GM19452 (cell line): ENCODE measurements around the gene UBXN6.
A peak's percentile ranks its signal among the peaks of the same experiment; 100 is the strongest.

Experiments
- ATAC-seq: cut with Tn5 transposase; IDR thresholded peaks from one replicate; pipeline ENCODE4 v1.9.1; 2021; ENCODE audit not compliant: unreplicated experiment

Gene UBXN6

GRCh38 chr19:4457654-4458395 is at the start of gene UBXN6:
UBXN6 (minus strand) TSS chr19:4457794; CDS start chr19:4457697, 97 bp downstream.
- ATAC-seq = peak; percentile 83

GRCh38 chr19:4507150-4507452 is 49.5 kb upstream of the UBXN6 start:
- ATAC-seq = no peak

- ATAC-seq = no peak
These were observed 49.0 kb upstream of the UBXN6 start for GRCh38 chr19:4506449-4507149.

- ATAC-seq = no peak
These were observed 48.2 kb upstream of the UBXN6 start for GRCh38 chr19:4505570-4506448.

- no peak for ATAC-seq
These were observed 47.4 kb upstream of the UBXN6 start for GRCh38 chr19:4504891-4505569.

- ATAC-seq = no peak
These were observed 46.7 kb upstream of the UBXN6 start for GRCh38 chr19:4504297-4504701.

GRCh38 chr19:4503825-4504170 is 46.2 kb upstream of the UBXN6 start:
- ATAC-seq = no peak

GRCh38 chr19:4503132-4503824 is 45.7 kb upstream of the UBXN6 start:
- no peak for ATAC-seq

- ATAC-seq = no peak
These were observed 44.9 kb upstream of the UBXN6 start for GRCh38 chr19:4502282-4503131.

- ATAC-seq = no peak
These were observed 44.1 kb upstream of the UBXN6 start for GRCh38 chr19:4501691-4502090.

- no peak for ATAC-seq
These were observed 43.4 kb upstream of the UBXN6 start for GRCh38 chr19:4500841-4501591.

- ATAC-seq = no peak
These were observed 42.3 kb upstream of the UBXN6 start for GRCh38 chr19:4499855-4500254.

GRCh38 chr19:4499318-4499717 is 41.7 kb upstream of the UBXN6 start:
- no peak for ATAC-seq

- no peak for ATAC-seq
These were observed 41.1 kb upstream of the UBXN6 start for GRCh38 chr19:4498694-4499093.

GRCh38 chr19:4497770-4498389 is 40.3 kb upstream of the UBXN6 start:
- ATAC-seq = no peak

GRCh38 chr19:4496304-4496703 is 38.7 kb upstream of the UBXN6 start:
- no peak for ATAC-seq

GRCh38 chr19:4495471-4495870 is 37.9 kb upstream of the UBXN6 start:
- ATAC-seq = no peak

- ATAC-seq = no peak
These were observed 37.1 kb upstream of the UBXN6 start for GRCh38 chr19:4494691-4495064.
